Lower lobe of right lung (tissue), 2 donors: ENCODE results near the gene CALHM3. TPM values are rescaled to one million over a fixed set of nuclear protein-coding genes. Genes with fewer than 3 reads are reported as not detected.

Experiments
- ATAC-seq, 2 donors: fragments of 200-7000 bp; cut with Tn5 transposase; one replicate each; pipeline ENCODE4 v1.9.1; 2020 to 2022; ENCODE audit warnings: mild to moderate bottlenecking in 2 of 2, moderate library complexity in 2 of 2
- DNase-seq: peaks from one replicate; pipeline ENCODE4 v3.0.0-alpha.2; 2020
- H3K27ac ChIP-seq: fragments of 200-600 bp; one replicate; pipeline ENCODE4 v1.8.0; 2022
- H3K27me3 ChIP-seq: fragments of 200-600 bp; one replicate; pipeline ENCODE4 v1.8.0; 2022; ENCODE audit warnings: low read depth
- H3K36me3 ChIP-seq: fragments of 200-600 bp; one replicate; pipeline ENCODE4 v1.8.0; 2022; ENCODE audit warnings: mild to moderate bottlenecking
- H3K4me1 ChIP-seq: fragments of 200-600 bp; one replicate; pipeline ENCODE4 v1.8.0; 2022
- H3K4me3 ChIP-seq: fragments of 200-600 bp; one replicate; pipeline ENCODE4 v1.8.0; 2022; ENCODE audit warnings: mild to moderate bottlenecking
- H3K9me3 ChIP-seq: fragments of 200-600 bp; one replicate; pipeline ENCODE4 v1.8.0; 2022
- intact Hi-C: fragments of 100-400 bp; cut with DNase I; formaldehyde crosslinking; loops from one replicate; pipeline ENCODE4 v1.11.0; 2022
- total RNA-seq: library from RNA; stranded (reverse); fragmentation: NEBNext Ultra II Directional; extraction: Animal tissue kit (Norgen Biotek cat#: 25700); gene quantifications from one replicate; pipeline ENCODE4 v1.2.1, GENCODE V29; 2021
- TF ChIP-seq, protein P1 (sequence below): fragments of 200-600 bp; IDR thresholded peaks from one replicate; pipeline ENCODE4 v1.8.0; 2022; ENCODE audit warnings: antibody characterized with exemption, mild to moderate bottlenecking
- donor health status: DM: no; HTN: yes; CAD: no; lungs with severe emphysema.

Gene CALHM3
- total RNA-seq, 1 donor from 2014 or later: not detected

DNA sequence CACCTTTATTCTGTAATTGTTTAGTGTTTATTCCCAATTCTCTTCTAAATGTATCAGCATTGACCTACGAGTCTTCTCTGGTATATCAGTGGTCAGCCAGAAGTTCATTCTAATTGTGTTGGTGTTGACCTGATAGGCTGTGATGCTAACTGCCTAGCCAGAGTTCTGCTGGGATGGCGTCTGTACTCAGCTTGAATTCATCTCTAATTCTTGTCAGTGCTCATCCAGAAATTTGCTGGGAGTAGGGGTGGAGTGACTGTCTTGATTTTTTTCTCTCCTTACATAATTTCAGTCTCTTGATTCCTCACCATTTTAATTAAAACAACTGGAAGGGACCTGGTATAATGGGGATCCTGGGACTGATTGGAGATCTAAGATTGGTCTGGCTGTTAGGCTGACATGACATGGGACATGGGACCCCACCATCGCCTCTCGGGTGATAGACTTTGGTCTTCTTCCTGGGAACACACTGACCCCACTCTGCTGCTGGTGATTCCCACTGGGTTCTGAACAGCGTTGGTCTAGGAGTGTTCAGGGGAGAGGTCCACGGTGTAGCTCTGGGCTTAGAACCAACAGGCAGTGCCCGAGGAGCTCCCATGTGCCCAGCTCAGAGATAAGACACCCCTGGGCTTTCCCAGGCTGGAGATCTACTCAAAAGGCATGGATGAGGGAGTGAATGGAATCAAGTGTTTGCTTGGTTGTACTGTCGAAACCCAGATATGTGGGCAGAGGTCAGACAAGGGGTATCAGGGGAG lies 18.3 kb upstream of the CALHM3 start:
- Histone ChIP-seq H3K36me3 (no peaks in the 10 kb centered on the region), H3K9me3 (no peaks in the 10 kb centered on the region), H3K4me3 (no peak overlapping the region), H3K4me1 (peaks cover 12% of the 10 kb centered on the region), H3K27me3 (peaks cover 43% of the 10 kb centered on the region), H3K27ac (no peak overlapping the region)
- no peak for DNase-seq
- intact Hi-C loops: no loop called here
- ATAC-seq: no peak
- TF ChIP-seq, protein P1, sequence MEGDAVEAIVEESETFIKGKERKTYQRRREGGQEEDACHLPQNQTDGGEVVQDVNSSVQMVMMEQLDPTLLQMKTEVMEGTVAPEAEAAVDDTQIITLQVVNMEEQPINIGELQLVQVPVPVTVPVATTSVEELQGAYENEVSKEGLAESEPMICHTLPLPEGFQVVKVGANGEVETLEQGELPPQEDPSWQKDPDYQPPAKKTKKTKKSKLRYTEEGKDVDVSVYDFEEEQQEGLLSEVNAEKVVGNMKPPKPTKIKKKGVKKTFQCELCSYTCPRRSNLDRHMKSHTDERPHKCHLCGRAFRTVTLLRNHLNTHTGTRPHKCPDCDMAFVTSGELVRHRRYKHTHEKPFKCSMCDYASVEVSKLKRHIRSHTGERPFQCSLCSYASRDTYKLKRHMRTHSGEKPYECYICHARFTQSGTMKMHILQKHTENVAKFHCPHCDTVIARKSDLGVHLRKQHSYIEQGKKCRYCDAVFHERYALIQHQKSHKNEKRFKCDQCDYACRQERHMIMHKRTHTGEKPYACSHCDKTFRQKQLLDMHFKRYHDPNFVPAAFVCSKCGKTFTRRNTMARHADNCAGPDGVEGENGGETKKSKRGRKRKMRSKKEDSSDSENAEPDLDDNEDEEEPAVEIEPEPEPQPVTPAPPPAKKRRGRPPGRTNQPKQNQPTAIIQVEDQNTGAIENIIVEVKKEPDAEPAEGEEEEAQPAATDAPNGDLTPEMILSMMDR: no peak

DNA sequence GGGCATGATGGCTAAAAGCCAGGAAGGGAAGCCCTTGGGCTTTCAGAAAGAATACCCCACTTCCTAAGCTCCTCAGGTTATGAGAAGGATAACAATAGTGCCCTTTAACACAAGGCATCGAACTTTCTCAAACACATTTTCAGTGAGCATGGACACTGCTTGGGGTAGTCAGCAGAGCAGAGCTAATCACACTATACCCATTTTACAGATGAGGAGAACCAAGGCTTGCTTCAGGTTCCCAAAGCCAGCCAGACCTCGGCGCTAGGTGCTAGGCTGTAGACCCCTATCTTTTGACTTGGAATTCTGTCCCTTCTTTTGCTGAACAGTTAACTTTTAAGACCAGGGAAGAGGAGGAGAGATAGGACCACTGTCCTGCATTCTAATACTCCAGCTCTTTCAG lies 16.3 kb upstream of the CALHM3 start:
- DNase-seq (no peak), ATAC-seq (no peak)
- Histone ChIP-seq H3K9me3 (no peaks in the 10 kb centered on the region), H3K4me1 (peaks cover 17% of the 10 kb centered on the region), H3K27me3 (peaks cover 35% of the 10 kb centered on the region), H3K27ac (no peak overlapping the region), H3K4me3 (no peak overlapping the region), H3K36me3 (no peaks in the 10 kb centered on the region)
- TF ChIP-seq, protein P1: no peak
- intact Hi-C loops: no loop called here

DNA sequence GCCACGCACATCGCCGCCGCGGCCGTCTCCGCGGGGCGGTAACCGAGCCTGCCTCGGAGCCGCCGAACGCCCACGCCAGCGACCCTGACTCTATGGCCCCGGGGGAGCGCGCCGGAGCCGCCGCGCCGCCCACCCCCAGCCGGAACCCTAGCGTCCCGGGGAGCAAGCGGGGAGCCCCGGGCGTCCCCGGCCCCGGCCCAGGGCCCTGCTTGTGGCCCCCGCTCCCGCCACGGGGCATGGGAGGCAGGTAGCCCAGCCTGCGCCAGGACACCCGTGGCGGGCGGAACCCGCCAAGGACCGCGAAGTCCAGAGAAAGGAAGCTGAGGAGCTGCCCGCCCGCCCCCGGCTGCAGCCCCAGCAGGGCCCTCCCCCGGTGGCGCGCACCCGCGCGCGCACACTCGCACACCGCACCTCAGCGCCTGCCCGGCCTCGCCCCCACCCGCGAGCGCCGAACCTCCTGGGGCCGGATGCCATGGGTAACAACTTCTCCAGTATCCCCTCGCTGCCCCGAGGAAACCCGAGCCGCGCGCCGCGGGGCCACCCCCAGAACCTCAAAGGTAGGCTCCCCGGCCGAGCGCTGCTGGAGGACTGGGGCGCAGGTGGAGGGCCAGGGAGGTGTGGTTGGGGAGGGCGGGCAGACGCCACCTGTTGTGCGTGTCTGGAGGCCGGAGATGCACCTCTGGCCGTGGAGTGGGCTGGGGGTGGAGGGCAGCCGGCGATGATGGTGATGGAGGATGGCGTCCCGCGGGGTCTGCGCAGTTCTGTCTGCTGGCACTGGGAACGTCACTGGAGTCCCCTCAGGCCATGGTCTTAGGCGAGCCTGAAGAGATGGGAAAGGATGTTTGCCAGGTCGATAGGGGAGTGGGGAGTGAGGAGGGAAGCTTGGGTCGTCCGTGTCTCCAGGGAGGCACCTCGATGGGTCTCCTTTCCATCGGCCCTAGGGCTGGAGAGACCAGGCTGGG lies 15.2 kb upstream of the CALHM3 start:
- TF ChIP-seq, protein P1: no peak
- H3K36me3 ChIP-seq: no peaks in the 10 kb centered on the region
- no peaks in the 10 kb centered on the region for H3K9me3 ChIP-seq
- no peak overlapping the region for H3K27ac ChIP-seq
- H3K4me3 ChIP-seq: peak overlapping the region; percentile 53
- peaks cover 17% of the 10 kb centered on the region for H3K4me1 ChIP-seq
- H3K27me3 ChIP-seq: peaks cover 35% of the 10 kb centered on the region
- DNase-seq: no peak
- peak; percentile 22 to 55 for ATAC-seq
- intact Hi-C loops: no loop called here

DNA sequence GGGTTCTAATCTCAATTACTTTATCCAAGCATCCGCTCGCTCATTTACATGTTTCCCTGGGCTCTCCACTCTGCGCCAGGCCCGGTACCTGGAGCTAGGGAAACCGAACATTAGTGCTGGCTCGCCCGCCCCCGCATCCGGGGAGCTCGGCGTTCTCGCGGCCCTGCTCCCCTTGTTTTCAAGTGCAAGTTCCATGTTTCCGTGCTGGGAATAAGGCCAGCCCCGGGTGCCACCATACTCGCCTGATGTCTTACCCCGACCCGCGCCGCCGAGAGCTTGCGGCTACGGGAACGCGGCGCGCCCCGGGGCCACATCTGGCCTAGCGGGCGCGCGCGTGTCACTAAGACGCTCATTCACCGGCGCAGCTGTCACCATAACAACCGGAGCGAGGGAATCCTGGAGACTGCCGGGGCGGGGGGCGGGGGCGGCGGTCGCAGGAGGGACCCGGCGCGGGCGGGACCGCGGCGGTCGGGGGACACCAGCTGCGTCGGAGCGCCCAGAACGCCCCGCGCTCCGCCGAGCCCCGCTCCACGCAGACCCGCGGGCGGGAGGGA lies 14.4 kb upstream of the CALHM3 start, which contains the start of gene NEURL1:
TSS of gene NEURL1 (plus strand) at position 344 of the 554 bp plus-strand sequence. CDS start 683 bp downstream, outside the sequence.
- ATAC-seq (peak in 1 of 2 donors; percentile 16), DNase-seq (no peak)
- no peaks in the 10 kb centered on the region for H3K9me3 ChIP-seq
- H3K27me3 ChIP-seq: peaks cover 35% of the 10 kb centered on the region
- H3K4me1 ChIP-seq: peaks cover 17% of the 10 kb centered on the region
- TF ChIP-seq, protein P1: no peak
- intact Hi-C loops: no loop called here
- H3K27ac ChIP-seq: no peak within 1 kb of the TSS
- no peaks in the 10 kb centered on the region for H3K36me3 ChIP-seq
- H3K4me3 ChIP-seq: peak within 1 kb of the TSS; percentile 53

DNA sequence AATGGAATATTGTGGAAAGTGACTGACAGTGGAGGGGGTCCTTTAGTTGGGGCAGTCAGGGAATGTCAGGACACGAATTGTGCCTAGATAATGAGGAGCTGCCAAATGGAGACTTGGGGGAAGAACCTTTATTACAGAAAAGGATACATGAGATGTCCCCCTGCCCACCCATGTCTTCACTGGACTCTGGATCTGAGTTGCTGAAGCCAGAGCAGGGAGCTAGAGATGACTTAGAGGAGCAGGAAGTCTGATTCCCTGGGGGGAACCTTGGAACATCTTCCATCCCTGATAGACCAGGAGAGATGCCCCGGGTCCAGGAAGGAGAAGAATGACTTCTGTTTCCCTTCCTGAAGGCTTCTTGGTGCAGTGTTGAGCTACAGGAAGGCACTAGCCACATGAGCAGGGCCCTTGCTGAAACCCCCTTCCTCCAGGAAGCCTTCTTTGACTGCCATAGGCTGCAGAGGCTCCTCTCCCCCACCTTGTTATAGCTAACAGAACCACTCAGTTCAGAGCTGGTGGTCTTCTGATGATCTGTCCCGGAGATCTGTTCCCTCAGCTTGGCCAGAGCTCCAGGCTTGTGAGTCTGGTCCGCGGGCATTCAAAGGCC lies 13.7 kb upstream of the CALHM3 start:
- Histone ChIP-seq H3K36me3 (no peaks in the 10 kb centered on the region), H3K9me3 (no peaks in the 10 kb centered on the region), H3K4me3 (no peak overlapping the region), H3K27me3 (peaks cover 35% of the 10 kb centered on the region), H3K4me1 (peaks cover 17% of the 10 kb centered on the region), H3K27ac (no peak overlapping the region)
- TF ChIP-seq, protein P1: no peak
- intact Hi-C loops: no loop called here
- ATAC-seq: no peak
- no peak for DNase-seq
